Stimulated activated CD4-positive, alpha-beta T cell treated with anti-CD3 and anti-CD28 coated beads, TNF-alpha, amount 100 ng/mL, for 1 hour (primary cell): ENCODE data around the gene THSD1.
"Not testable (repeated sequence)": the region's sequence is repeated elsewhere in the genome, so short reads cannot be mapped to it uniquely, and the experiment has no call there.

Source experiments
- DNase-seq, 3 donors: peaks; one replicate each; pipeline ENCODE4 v3.0.0-alpha.2; 2020; ENCODE audit warnings: low read depth in 3 of 3, low spot score in 1 of 3

The THSD1 gene

GRCh38 chr13:52356327-52356726, 49.6 kb downstream of the THSD1 start:
- no peak for DNase-seq

DNA sequence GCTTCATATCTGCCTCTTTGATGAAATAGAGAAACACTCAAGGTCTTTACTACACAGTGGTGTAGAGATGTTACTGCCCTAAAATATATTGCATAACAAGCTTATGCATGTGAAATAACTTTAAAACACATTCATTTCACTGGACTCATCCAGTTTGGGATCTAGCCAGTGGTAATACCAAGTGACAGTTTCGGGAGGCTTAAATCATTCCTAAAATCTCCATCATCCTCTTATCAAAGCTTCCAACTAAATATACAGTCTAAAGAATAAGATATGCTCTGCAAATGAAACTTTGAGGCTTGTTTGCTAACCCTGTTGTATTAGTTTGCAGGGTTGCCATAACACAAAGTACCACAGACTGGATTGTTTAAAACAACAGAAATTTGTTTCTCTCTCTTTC, 52.8 kb downstream of the THSD1 start:
- DNase-seq, result no peak

GRCh38 chr13:52348983-52349780, 56.8 kb downstream of the THSD1 start:
- DNase-seq, result no peak

DNA sequence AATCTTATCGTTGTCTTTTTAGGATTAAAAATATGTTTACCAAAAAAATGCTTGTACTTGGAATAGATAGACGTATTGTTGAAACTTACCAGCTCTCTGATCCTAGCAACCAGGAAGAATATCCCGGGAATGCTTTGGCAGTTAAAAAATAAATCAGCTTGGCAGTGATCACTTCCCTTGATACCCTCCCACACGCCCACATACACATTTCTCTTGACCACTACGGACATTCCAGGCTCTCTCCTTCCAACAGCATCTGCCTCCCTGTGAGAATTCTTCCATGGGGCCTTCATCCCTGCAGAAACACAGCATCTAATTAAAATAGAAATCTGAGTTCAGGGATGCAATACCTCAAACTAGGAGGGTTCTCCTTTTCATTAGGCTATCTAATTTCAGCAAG, 57.9 kb downstream of the THSD1 start:
- DNase-seq, result no peak

- no peak for DNase-seq
These were observed 60.2 kb downstream of the THSD1 start for GRCh38 chr13:52345631-52346251.

GRCh38 chr13:52345048-52345447, 60.9 kb downstream of the THSD1 start:
- no peak for DNase-seq

- DNase-seq, result no peak
These were observed 61.9 kb downstream of the THSD1 start for GRCh38 chr13:52344108-52344507.

GRCh38 chr13:52342203-52342602, 63.8 kb downstream of the THSD1 start:
- DNase-seq, result not testable (repeated sequence)

GRCh38 chr13:52337828-52338455, 68.0 kb downstream of the THSD1 start:
- DNase-seq, result not testable (repeated sequence)

- not testable (repeated sequence) for DNase-seq
These were observed 71.9 kb downstream of the THSD1 start for GRCh38 chr13:52334107-52334506.

GRCh38 chr13:52331844-52332243, 74.1 kb downstream of the THSD1 start:
- not testable (repeated sequence) for DNase-seq
